SK-N-SH (cell line): ENCODE results near the gene GORASP1. TPM values are rescaled to one million over a fixed set of nuclear protein-coding genes. Genes with fewer than 3 reads are reported as not detected.

ENCODE experiments used
- CTCF ChIA-PET: fragments of 300-600, 350-600 bp; formaldehyde crosslinking; extraction: SDS; loops from one replicate; lab custom pipeline; 2021; lab: Yijun Ruan, JAX
- POLR2A ChIA-PET: fragments of 350-600 bp; sonication (Branson Sonifier 250); formaldehyde crosslinking; extraction: SDS; loops from one replicate; lab custom pipeline; 2020; ENCODE audit warnings: antibody characterized with exemption, inconsistent platforms; lab: Yijun Ruan, JAX
- DNase-seq: peaks from one replicate; pipeline ENCODE4 v3.0.0; 2012
- H2AFZ ChIP-seq: fragments of 200-600 bp; sonication (generic); 2 replicates; pipeline ENCODE4 v1.8.1; 2016; ENCODE audit warnings: antibody characterized with exemption, mild to moderate bottlenecking, low read depth
- H3F3A ChIP-seq: fragments of 200-600 bp; sonication (generic); replicated peaks from 2 replicates; pipeline ENCODE3; 2016; ENCODE audit warnings: antibody characterized with exemption, mild to moderate bottlenecking; ENCODE audit not compliant: insufficient read depth
- H3K27ac ChIP-seq, 2 experiments: fragments of 200-500 bp in 1 of 2; fragments of 200-600 bp in 1 of 2; sonication (Bioruptor generic) in 1 of 2; sonication (generic), shearing (Covaris generic) in 1 of 2; 2 replicates each; pipeline versions ENCODE4 v1.5.1 to v1.6.1; 2014 to 2016; ENCODE audit warnings: low read depth in 2 of 2, inconsistent platforms in 1 of 2, low read length in 1 of 2, mild to moderate bottlenecking in 1 of 2, mixed read lengths in 1 of 2
- H3K27me3 ChIP-seq: fragments of 200-600 bp; sonication (generic), shearing (Covaris generic); 2 replicates; pipeline ENCODE4 v1.6.1; 2016; ENCODE audit warnings: mixed run types; ENCODE audit not compliant: insufficient read depth
- H3K36me3 ChIP-seq, 2 experiments: fragments of 200-500 bp in 1 of 2; fragments of 200-600 bp in 1 of 2; sonication (Bioruptor generic) in 1 of 2; sonication (generic) in 1 of 2; replicated peaks in 1 of 2; 2 replicates each; pipeline versions ENCODE3 to v1.5.1; 2014 to 2016; ENCODE audit warnings: low read length in 1 of 2, mild to moderate bottlenecking in 1 of 2; ENCODE audit not compliant: insufficient read depth in 2 of 2, control insufficient read depth in 1 of 2
- H3K4me1 ChIP-seq, 2 experiments: fragments of 200-500 bp in 1 of 2; fragments of 200-600 bp in 1 of 2; sonication (Bioruptor generic) in 1 of 2; sonication (generic), shearing (Covaris generic) in 1 of 2; 2 replicates each; pipeline versions ENCODE4 v1.5.1 to v1.6.1; 2014 to 2016; ENCODE audit warnings: low read depth in 1 of 2, low read length in 1 of 2, mixed run types in 1 of 2; ENCODE audit not compliant: insufficient read depth in 2 of 2, control insufficient read depth in 1 of 2
- H3K4me2 ChIP-seq: fragments of 200-600 bp; sonication (generic), shearing (Covaris generic); 2 replicates; pipeline ENCODE4 v1.6.1; 2017; ENCODE audit warnings: mixed run types
- H3K4me3 ChIP-seq, 2 experiments: fragments of 200-500 bp in 1 of 2; fragments of 200-600 bp in 1 of 2; sonication (Bioruptor generic) in 1 of 2; sonication (generic), shearing (Covaris generic) in 1 of 2; 2 replicates each; pipeline versions ENCODE4 v1.5.1 to v1.8.1; 2014 to 2016; ENCODE audit warnings: low read depth in 2 of 2, inconsistent platforms in 1 of 2, low read length in 1 of 2, mild to moderate bottlenecking in 1 of 2, mixed read lengths in 1 of 2, moderate library complexity in 1 of 2
- H3K79me2 ChIP-seq: fragments of 200-600 bp; sonication (generic); 2 replicates; pipeline ENCODE4 v1.8.1; 2017; ENCODE audit warnings: mild to moderate bottlenecking; ENCODE audit not compliant: insufficient read depth
- H3K9ac ChIP-seq: fragments of 200-600 bp; sonication (generic); 2 replicates; pipeline ENCODE4 v1.6.1; 2017; ENCODE audit warnings: mixed run types
- H3K9me2 ChIP-seq: fragments of 200-600 bp; sonication (generic); 2 replicates; pipeline ENCODE4 v1.6.1; 2017; ENCODE audit warnings: mixed run types
- H3K9me3 ChIP-seq: fragments of 200-600 bp; sonication (generic); 2 replicates; pipeline ENCODE4 v1.6.1; 2017; ENCODE audit warnings: mixed run types, mild to moderate bottlenecking, moderate library complexity
- H4K20me1 ChIP-seq: fragments of 200-600 bp; sonication (generic); 2 replicates; pipeline ENCODE4 v1.6.1; 2017; ENCODE audit warnings: mild to moderate bottlenecking, mixed run types; ENCODE audit not compliant: insufficient read depth
- ELF1 ChIP-seq: IDR thresholded peaks from 2 replicates; pipeline ENCODE4 v1.4.0; 2012
- EP300 ChIP-seq, 2 experiments: IDR thresholded peaks; 2 replicates each; pipeline versions ENCODE4 v1.4.0 to v1.6.1; 2012; ENCODE audit warnings: borderline replicate concordance in 1 of 2, low read depth in 1 of 2, low read length in 1 of 2
- FOXJ3 ChIP-seq: sonication (generic); formaldehyde crosslinking; IDR thresholded peaks from 2 replicates; pipeline ENCODE4 v1.5.1; 2020; ENCODE audit warnings: mild to moderate bottlenecking, missing genetic modification reagents
- GABPA ChIP-seq: IDR thresholded peaks from 2 replicates; pipeline ENCODE4 v1.4.0; 2012; ENCODE audit warnings: low read depth, mild to moderate bottlenecking
- JUND ChIP-seq: IDR thresholded peaks from 2 replicates; pipeline ENCODE4 v1.4.0; 2012
- MXI1 ChIP-seq: IDR thresholded peaks from 2 replicates; pipeline ENCODE4 v1.6.1; 2012; ENCODE audit warnings: mild to moderate bottlenecking, low read depth, low read length, improper control_type of control experiment
- NFIC ChIP-seq: IDR thresholded peaks from 2 replicates; pipeline ENCODE4 v1.4.0; 2012; ENCODE audit warnings: borderline replicate concordance
- NRF1 ChIP-seq: IDR thresholded peaks from 2 replicates; pipeline ENCODE4 v1.6.1; 2012; ENCODE audit warnings: low read depth, mild to moderate bottlenecking, low read length
- POLR2AphosphoS5 ChIP-seq: IDR thresholded peaks from 2 replicates; pipeline ENCODE4 v1.6.1; 2012; ENCODE audit warnings: low read depth, low read length
- RAD21 ChIP-seq: IDR thresholded peaks from 2 replicates; pipeline ENCODE4 v1.6.1; 2012; ENCODE audit warnings: mild to moderate bottlenecking, low read length
- RXRA ChIP-seq: IDR thresholded peaks from 2 replicates; pipeline ENCODE4 v1.4.0; 2012; ENCODE audit warnings: low read depth, mild to moderate bottlenecking, borderline replicate concordance
- TCF12 ChIP-seq: IDR thresholded peaks from 2 replicates; pipeline ENCODE4 v1.4.0; 2012
- TEAD4 ChIP-seq: IDR thresholded peaks from 2 replicates; pipeline ENCODE4 v1.4.0; 2012; ENCODE audit warnings: mild to moderate bottlenecking, borderline replicate concordance; ENCODE audit not compliant: insufficient read depth
- ZBTB33 ChIP-seq: IDR thresholded peaks from 2 replicates; pipeline ENCODE4 v1.4.0; 2012; ENCODE audit warnings: low read depth, borderline replicate concordance
- WGBS: methylation state at CpG from one replicate; pipeline ENCODE4 v1.1.6; 2017; ENCODE audit warnings: low lambda C conversion rate; 5-methylcytosine and 5-hydroxymethylcytosine counted together
- polyA plus RNA-seq, 3 experiments: library from polyadenylated mRNA; depleted of rRNA; stranded (reverse); fragments of >200 nt; gene quantifications; 2 replicates each; pipeline ENCODE4 v1.2.3, GENCODE V29; 2012
- TF ChIP-seq, protein P1 (sequence below): IDR thresholded peaks from 2 replicates; pipeline ENCODE4 v1.4.0; 2012; ENCODE audit warnings: low read depth, borderline replicate concordance

The GORASP1 gene
- polyA plus RNA-seq, 1 of the 3 experiments (the other 2 are of a cell fraction) = 44.3 TPM

DNA sequence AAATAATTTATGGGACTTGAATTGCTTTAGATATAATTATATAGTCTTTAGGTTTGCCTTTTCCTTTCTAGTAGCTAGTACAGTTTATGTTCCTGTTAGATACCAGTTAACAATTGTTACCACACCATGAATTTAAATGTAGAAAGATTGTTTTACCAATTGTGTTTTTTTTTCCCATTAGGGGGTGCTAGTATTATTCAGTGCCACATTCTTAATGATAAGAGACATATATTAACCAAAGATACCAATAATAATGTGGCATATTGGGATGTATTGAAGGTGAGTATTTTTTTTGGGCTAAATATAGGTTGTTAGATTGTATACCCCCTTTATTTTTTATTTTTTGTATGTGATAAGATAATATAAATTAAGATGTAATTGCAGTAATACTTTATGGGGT lies 27.9 kb downstream of the GORASP1 start (continued):
- TF ChIP-seq ZBTB33 = no peak
- no peak for TF ChIP-seq NRF1
- TF ChIP-seq, all 33 proteins: peak for 0

- no peak overlapping the region for H2AFZ ChIP-seq
- no peaks in the 10 kb centered on the region for H3K9me2 ChIP-seq
- ChIA-PET POLR2A (no interaction called here), CTCF (interaction anchor here (1.0 kb wide), 1 partner anchor 32 kb away, joined by 3 read pairs; the partner anchor contains the start of genes GORASP1 and TTC21A)
- no peaks in the 10 kb centered on the region for H3K4me1 ChIP-seq
- TF ChIP-seq GABPA (no peak), RXRA (no peak), POLR2AphosphoS5 (no peak), TEAD4 (no peak), FOXJ3 (CRISPR knock-in tag) (no peak), EP300 (IDR thresholded peaks at IDR 0.05; ENCODE audit: borderline replicate concordance in 1 of 2, low read depth in 1 of 2, low read length in 1 of 2) (no peak)
- TF ChIP-seq, protein P1, sequence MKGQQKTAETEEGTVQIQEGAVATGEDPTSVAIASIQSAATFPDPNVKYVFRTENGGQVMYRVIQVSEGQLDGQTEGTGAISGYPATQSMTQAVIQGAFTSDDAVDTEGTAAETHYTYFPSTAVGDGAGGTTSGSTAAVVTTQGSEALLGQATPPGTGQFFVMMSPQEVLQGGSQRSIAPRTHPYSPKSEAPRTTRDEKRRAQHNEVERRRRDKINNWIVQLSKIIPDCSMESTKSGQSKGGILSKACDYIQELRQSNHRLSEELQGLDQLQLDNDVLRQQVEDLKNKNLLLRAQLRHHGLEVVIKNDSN = no peak
- no peaks in the 10 kb centered on the region for H3K79me2 ChIP-seq
- H3F3A ChIP-seq = no peaks in the 10 kb centered on the region
- H3K27ac ChIP-seq = no peak overlapping the region
- no peak overlapping the region for H3K4me2 ChIP-seq
- H3K27me3 ChIP-seq = no peaks in the 10 kb centered on the region
- no peak overlapping the region for H3K4me3 ChIP-seq
- H3K9ac ChIP-seq = no peak overlapping the region
- no peaks in the 10 kb centered on the region for H4K20me1 ChIP-seq
- WGBS = 92% methylated on average over 10 of the region's 10 CpGs
- no peaks in the 10 kb centered on the region for H3K9me3 ChIP-seq
- H3K36me3 ChIP-seq = peaks cover 39 to 75% of the 10 kb centered on the region in 2 experiments
- no peak for DNase-seq
Measured at GRCh38 chr3:39075910-39076309, 31.5 kb downstream of the GORASP1 start.

- Histone ChIP-seq H3K9me2 (no peaks in the 10 kb centered on the region), H3K27ac (no peak overlapping the region), H3K9ac (no peak overlapping the region), H3K4me2 (no peak overlapping the region), H3K4me3 (no peak overlapping the region), H3K4me1 (no peaks in the 10 kb centered on the region), H3K79me2 (peaks cover 22% of the 10 kb centered on the region), H2AFZ (no peak overlapping the region)
- DNase-seq = no peak
- POLR2A ChIA-PET = no interaction called here
- CTCF ChIA-PET = interaction anchor here (0.6 to 1.6 kb wide), 2 partner anchors 11 to 13 kb away, joined by 3 to 4 read pairs; no protein-coding TSS in a partner anchor
- TF ChIP-seq TCF12 = no peak
- TF ChIP-seq ELF1 = no peak
- TF ChIP-seq JUND = no peak
- no peak for TF ChIP-seq NFIC
- TF ChIP-seq FOXJ3 (CRISPR knock-in tag) = no peak
- no peak for TF ChIP-seq MXI1
- TF ChIP-seq TEAD4 = no peak
- TF ChIP-seq RAD21 = no peak
- TF ChIP-seq, all 33 proteins: peak for 0
- H3K9me3 ChIP-seq = no peaks in the 10 kb centered on the region
- WGBS = 93% methylated on average over 3 of the region's 3 CpGs
- peaks cover 43 to 64% of the 10 kb centered on the region in 2 experiments for H3K36me3 ChIP-seq
- H3F3A ChIP-seq = peaks cover 5% of the 10 kb centered on the region
- no peaks in the 10 kb centered on the region for H3K27me3 ChIP-seq
- no peaks in the 10 kb centered on the region for H4K20me1 ChIP-seq
Measured at GRCh38 chr3:39068556-39068955, 38.9 kb downstream of the GORASP1 start.
